HG03565 (cell line): Measurements from ENCODE around the gene JPH3.
"Not testable (repeated sequence)": the region's sequence is repeated elsewhere in the genome, so short reads cannot be mapped to it uniquely, and the experiment has no call there.

Experiments
- ATAC-seq: cut with Tn5 transposase; IDR thresholded peaks from one replicate; pipeline ENCODE4 v1.9.1; 2021; ENCODE audit warnings: mild to moderate bottlenecking, moderate library complexity; ENCODE audit not compliant: unreplicated experiment

The JPH3 gene

DNA sequence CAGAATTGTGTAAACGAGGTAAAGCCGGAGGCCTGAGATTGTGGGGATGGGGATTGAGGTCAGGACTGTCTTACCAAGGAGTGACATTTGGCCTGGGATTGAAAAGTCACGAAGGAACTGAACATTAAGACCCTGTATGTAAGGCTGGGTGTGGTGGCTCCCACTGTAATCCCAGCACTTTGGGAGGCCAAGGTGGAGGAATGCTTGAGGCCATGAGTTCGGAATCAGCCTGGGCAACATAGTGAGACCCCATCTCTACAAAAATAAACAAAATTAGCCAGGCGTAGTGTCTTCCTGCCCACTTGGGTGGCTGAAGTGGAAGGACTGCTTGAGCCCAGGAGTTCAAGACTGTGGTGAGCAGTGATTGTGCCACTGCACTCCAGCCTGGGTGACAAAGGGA, 75.5 kb downstream of the JPH3 start:
- no peak for ATAC-seq

GRCh38 chr16:87678618-87679017, 76.3 kb downstream of the JPH3 start:
- no peak for ATAC-seq

DNA sequence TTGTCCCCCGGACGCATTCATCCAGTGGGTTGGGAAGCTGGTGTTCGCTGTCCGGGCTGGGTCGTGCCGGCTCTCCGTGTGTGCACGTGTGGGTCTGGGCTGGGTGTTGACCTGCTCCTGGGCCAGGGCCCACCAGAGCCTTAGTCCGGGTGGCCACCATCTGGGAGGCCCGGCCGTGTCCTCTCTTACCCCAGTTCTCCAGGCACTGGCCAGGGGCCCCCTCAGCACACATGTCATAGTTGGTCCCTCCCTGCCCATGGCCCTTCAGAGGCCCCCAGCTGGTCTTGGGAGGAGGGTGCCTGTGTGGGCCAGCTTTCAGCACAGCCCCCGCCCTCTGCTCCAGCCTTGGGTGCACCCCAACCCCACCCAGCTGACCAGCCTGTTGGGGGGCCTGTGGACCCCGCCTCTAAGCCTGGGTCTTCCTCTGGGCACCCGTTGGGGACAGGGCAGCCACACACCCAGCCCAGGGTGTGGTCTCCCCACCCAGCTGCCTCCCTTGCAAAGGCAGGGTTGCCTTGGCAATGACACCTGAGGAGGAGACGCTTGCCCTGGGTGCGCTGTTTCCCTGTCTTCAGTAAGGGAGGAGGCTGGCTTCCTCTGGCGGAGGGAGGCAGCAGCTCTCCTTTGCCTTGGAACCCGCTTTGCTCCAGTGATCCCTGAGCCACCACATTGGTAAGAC, 77.4 kb downstream of the JPH3 start:
- no peak for ATAC-seq

GRCh38 chr16:87680272-87680644, 78.0 kb downstream of the JPH3 start:
- no peak for ATAC-seq

GRCh38 chr16:87681051-87681602, 78.8 kb downstream of the JPH3 start:
- not testable (repeated sequence) for ATAC-seq

DNA sequence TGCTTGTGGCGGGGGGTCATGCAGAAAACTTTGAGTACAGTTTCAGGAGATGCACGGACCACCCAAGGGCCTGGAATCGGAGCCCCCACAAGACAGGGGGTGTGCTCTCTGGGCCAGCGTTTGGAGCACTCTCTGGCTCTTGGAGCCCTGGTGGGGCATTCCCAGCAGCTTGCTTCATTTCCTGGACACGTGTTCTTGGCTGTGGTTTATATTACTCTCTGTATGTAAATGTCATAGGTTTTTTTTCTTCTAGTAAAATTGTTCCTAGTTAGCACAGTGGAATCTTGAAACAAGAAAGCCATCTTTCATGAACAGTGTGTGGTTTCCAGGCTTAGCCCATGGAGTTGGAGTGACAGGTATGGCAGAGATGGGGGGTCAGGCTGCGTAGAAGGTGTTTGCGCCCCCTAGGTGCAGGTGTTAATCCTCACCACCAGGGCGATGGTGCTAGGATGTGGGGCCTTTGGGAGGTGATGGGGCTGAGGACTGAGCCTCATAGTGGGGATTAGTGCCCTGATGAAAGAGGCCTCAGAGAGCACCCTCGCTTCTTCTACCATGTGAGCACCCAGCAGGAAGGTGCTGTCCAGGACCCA, 79.8 kb downstream of the JPH3 start:
- no peak for ATAC-seq

DNA sequence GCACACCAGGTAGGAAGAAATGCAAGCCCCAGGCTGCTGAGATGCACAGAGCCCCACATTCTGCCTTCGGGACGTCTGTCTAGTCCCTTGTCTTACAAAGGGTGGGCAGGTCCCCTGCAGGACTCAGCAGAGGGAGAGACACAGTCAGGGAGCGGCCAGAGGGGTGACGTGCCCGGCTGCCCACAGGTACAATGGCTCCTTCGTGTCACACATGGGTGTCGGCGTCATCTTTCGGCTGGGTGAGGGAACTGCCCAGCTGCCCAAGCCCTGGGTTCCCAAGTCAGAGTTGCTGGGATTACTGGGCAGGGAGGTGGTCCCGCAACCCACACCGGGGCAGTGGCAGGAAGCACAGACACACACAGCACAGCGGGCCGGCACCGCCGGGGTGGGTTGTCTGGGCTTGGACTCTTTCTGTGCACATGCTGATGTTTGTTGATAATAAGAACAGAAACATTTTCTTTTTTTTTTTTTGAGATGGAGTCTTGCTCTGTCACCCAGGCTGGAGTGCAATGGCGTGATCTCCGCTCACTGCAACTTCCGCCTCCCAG, 80.6 kb downstream of the JPH3 start:
- ATAC-seq, result no peak

GRCh38 chr16:87684106-87684677, 81.9 kb downstream of the JPH3 start:
- ATAC-seq, result no peak

DNA sequence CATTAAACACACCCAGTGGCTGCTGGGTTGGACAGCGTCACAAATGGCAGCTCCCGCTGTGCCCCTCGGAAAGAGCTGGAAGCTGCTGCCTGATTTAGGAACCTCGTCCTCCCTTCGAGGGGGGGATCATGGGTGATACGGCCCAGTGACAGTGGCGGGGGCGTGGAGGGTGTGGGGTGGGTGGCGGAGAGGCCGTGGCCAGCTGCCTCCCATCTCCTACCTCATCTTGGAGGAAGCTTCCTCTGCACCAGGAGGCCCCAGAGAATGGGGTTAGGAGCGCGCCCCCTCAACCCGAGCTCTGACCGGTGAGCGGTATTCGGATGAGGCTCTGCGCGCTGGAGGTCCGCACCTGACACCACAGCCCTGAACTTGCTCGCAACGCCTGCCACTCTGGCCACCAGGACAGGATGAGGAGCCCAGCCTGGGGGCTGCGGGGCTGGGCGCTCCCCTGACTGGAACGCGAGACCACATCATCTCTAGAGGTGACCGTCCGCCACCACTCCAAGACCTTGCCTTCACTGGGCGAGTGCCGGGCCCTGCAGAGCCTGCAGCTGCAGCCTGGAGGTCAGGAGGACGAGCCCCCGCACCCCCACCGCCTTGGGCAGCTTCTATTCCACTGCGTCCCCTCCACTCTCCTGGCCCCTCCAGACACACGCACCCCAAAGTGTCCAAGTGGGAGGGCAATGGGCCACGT, 82.5 kb downstream of the JPH3 start:
- ATAC-seq, result no peak

DNA sequence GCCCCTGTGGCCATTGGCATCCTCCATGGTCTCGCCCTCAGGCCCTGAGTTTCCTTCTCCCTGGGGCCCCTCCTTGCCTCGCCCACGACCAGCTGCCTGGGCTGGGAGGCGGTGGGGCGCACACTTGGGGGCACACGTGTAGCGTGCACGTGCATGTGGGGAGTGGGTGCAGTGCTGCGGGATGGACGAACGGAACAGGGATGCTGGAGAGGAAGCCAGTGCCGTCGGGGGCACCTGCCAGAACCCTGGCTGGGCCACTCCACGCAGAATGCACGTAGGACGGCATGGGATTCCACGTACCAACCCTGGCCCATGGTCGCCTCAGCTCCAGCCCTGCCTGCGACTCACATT, 83.1 kb downstream of the JPH3 start:
- ATAC-seq, result no peak

- ATAC-seq, result no peak
Measured at GRCh38 chr16:87685766-87686165, 83.5 kb downstream of the JPH3 start.

GRCh38 chr16:87686697-87687096, 84.4 kb downstream of the JPH3 start:
- no peak for ATAC-seq

- no peak for ATAC-seq
Measured at GRCh38 chr16:87687126-87687910, 85.0 kb downstream of the JPH3 start.

- ATAC-seq, result no peak
Measured at GRCh38 chr16:87687998-87688529, 85.8 kb downstream of the JPH3 start.

DNA sequence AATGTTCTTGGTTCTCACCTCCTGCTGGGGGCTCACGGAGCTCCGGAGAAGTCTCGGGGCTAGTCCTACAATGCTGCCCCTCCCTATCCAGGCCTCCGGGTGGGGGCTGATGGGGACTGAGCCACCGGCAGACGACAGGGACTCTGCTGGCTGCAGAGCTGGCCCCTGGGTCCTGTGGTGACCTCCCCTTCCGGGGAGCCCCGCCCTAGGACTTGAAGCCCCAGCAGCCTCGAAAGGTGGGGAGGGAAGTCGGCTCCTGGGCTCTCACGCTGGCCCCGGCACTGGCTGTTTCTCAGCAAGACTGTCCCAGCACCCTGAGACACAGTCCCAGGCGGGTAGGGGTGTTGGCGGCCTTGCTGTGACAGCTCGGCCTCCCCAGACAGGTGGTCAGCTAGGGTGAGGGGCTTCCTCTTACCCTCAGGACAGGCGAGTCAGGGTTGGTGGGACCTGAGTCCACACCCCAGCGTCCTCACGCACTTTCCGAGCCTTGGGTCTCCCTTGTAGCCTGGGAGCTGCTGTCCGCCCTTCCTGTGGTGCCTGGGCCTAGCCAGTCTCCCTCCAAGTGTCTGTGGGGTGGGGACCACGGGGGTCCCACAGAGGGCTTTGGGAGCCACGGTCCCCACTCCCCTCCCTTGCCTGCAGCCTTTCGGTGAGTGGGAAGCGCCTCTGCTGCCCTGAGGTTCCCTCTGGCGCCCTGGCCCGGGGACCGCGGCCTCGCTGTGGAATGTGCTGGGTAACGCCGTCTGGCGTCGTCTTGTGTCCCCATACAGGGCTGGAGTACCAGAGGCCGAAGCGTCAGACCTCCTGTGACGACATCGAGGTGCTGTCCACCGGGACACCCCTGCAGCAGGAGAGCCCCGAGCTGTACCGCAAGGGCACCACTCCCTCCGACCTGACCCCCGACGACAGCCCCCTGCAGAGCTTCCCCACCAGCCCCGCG, 86.8 kb downstream of the JPH3 start:
- no peak for ATAC-seq

GRCh38 chr16:87689956-87690465, 87.7 kb downstream of the JPH3 start:
- no peak for ATAC-seq

DNA sequence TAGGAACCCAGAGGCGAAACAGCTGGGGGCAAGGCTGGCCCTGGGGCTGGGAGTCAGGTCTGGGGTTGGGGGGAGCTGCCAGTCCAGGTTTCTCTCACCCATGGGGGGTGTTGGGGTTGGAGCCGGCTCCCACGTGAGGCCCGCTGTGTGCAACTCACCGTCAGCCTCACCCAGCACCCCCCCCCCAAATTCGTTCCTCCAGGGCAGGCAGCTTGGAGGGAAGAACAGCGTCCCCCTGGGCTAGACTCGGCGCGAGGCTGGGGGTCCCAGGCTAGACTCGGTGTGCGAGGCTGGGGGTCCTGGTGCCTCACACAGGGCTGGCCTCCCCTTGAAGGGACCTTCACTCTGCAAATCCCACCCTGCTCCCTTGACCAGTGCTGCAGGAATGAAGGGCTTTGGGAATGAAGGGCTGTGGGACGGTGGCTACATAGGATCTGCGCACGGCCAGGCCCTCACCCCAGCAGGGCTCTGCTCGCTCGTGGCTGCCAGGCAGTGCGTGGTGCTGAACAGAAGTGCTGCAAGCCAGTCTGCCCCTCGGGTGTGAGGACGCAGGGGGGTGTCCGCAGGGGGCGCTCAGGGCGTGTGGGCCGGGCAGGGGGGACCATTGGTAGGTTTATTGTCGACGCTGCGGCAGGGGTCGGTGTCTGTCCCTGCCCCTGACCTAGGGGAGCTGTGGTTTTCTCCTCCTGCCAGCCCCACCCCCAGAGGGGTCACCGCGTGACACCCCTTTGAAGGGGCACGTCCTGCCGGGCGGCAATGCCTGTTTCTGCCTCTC, 88.8 kb downstream of the JPH3 start:
- ATAC-seq, result no peak

DNA sequence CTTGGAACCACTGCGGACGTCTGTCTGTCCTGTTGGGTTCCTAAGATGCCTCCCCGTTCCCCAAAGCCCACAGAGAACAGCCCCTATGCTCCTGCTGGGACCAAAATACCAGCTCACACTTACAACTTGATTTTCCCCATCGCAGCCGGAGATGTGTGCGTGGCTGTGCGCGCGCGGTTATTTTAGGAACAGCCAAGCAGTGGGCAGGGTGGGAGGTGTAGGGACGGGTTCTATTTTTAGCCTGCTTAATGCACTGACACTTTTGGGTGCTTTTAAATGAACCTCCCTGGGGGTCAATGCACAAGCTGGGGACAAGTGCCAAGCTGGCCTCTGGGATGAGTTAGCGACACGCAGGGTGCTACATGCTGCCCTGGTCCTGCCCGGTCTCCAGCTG, 89.4 kb downstream of the JPH3 start:
- ATAC-seq, result no peak
